B cell (primary cell): ENCODE results near the gene PTPRM. TPM values are rescaled to one million over a fixed set of nuclear protein-coding genes. Genes with fewer than 3 reads are reported as not detected.

Experiments used
- ATAC-seq: fragments of 200-7000 bp; cut with Tn5 transposase; one replicate; pipeline ENCODE4 v1.10.0; 2021; ENCODE audit warnings: low read depth, mild to moderate bottlenecking, moderate number of reproducible peaks, moderate library complexity
- CTCF ChIA-PET: fragments of 350-600 bp; sonication (Branson Sonifier 250); formaldehyde crosslinking; loops from one replicate; lab custom pipeline; 2021; ENCODE audit warnings: antibody characterized with exemption, inconsistent platforms; lab: Charles Lee
- POLR2A ChIA-PET: fragments of 350-600 bp; sonication (Branson Sonifier 250); formaldehyde crosslinking; loops from one replicate; lab custom pipeline; 2021; ENCODE audit warnings: antibody characterized with exemption; lab: Charles Lee
- DNase-seq: peaks from one replicate; pipeline ENCODE4 v3.0.0; 2013
- H2AFZ ChIP-seq: 2 replicates; pipeline ENCODE4 v1.6.1; 2012; ENCODE audit warnings: mild to moderate bottlenecking, low read depth, low read length; ENCODE audit not compliant: insufficient read depth, poor library complexity, severe bottlenecking
- H3K27ac ChIP-seq, 2 donors: 1 replicate in 1 of 2; 2 replicates in 1 of 2; pipeline ENCODE4 v1.5.1; 2012 to 2013; ENCODE audit warnings: low read length in 2 of 2, mild to moderate bottlenecking in 2 of 2, moderate library complexity in 1 of 2
- H3K27me3 ChIP-seq, 4 experiments: fragments of 200-600 bp in 1 of 4; sonication (generic) in 1 of 4; replicated peaks in 1 of 4; 1 replicate in 2 of 4; 2 replicates in 2 of 4; pipeline versions ENCODE4 v1.6.1 to v1.7.0; 2013 to 2016; ENCODE audit warnings: low read length in 3 of 4, mild to moderate bottlenecking in 2 of 4, mixed read lengths in 1 of 4, moderate library complexity in 1 of 4; ENCODE audit not compliant: insufficient read depth in 4 of 4, control insufficient read depth in 3 of 4; ENCODE audit errors: control extremely low read depth in 1 of 4
- H3K36me3 ChIP-seq, 2 experiments: replicated peaks in 1 of 2; 1 replicate in 1 of 2; 2 replicates in 1 of 2; pipeline versions ENCODE4 v1.6.1 to v1.7.1; 2013; ENCODE audit warnings: low read length in 1 of 2; ENCODE audit not compliant: insufficient read depth in 2 of 2, control insufficient read depth in 1 of 2; ENCODE audit errors: control extremely low read depth in 1 of 2, extremely low read depth in 1 of 2
- H3K4me1 ChIP-seq, 2 donors: fragments of 200-600 bp in 1 of 2; sonication (generic) in 1 of 2; 1 replicate in 1 of 2; 2 replicates in 1 of 2; pipeline versions ENCODE4 v1.5.1 to v1.6.1; 2013 to 2017; ENCODE audit warnings: low read length in 2 of 2; ENCODE audit not compliant: control insufficient read depth in 2 of 2, insufficient read depth in 2 of 2
- H3K4me2 ChIP-seq: replicated peaks from 2 replicates; pipeline ENCODE3; 2012; ENCODE audit warnings: mild to moderate bottlenecking, low read depth, low read length; ENCODE audit not compliant: poor library complexity, severe bottlenecking
- H3K4me3 ChIP-seq, 5 experiments: fragments of 200-600 bp in 1 of 5; sonication (generic) in 1 of 5; 1 replicate in 3 of 5; 2 replicates in 2 of 5; pipeline versions ENCODE4 v1.5.1 to v1.7.0; 2011 to 2016; ENCODE audit warnings: low read length in 4 of 5, mild to moderate bottlenecking in 4 of 5, low read depth in 2 of 5, control low read depth in 1 of 5, moderate library complexity in 1 of 5; ENCODE audit not compliant: insufficient read depth in 1 of 5; ENCODE audit errors: control extremely low read depth in 1 of 5, extremely low read depth in 1 of 5
- H3K79me2 ChIP-seq: fragments of 200-600 bp; sonication (generic); one replicate; pipeline ENCODE4 v1.6.0; 2016; ENCODE audit warnings: low read length; ENCODE audit not compliant: control insufficient read depth, insufficient read depth
- H3K9ac ChIP-seq: fragments of 200-600 bp; sonication (generic); 2 replicates; pipeline ENCODE4 v1.6.1; 2017; ENCODE audit warnings: mild to moderate bottlenecking, low read length, moderate library complexity
- H3K9me3 ChIP-seq, 3 donors: one replicate each; pipeline versions ENCODE4 v1.6.1 to v1.7.1; 2013; ENCODE audit warnings: low read length in 2 of 3; ENCODE audit not compliant: control insufficient read depth in 2 of 3, insufficient read depth in 1 of 3; ENCODE audit errors: control extremely low read depth in 1 of 3
- H4K20me1 ChIP-seq: 2 replicates; pipeline ENCODE4 v1.6.0; 2012; ENCODE audit warnings: mild to moderate bottlenecking, low read length; ENCODE audit not compliant: insufficient read depth, control insufficient read depth, poor library complexity, severe bottlenecking
- H3K27ac Mint-ChIP-seq: one replicate; pipeline ENCODE4 v1.8.0; 2021; ENCODE audit warnings: mixed read lengths
- H3K27me3 Mint-ChIP-seq: one replicate; pipeline ENCODE4 v1.8.0; 2021; ENCODE audit warnings: mixed read lengths
- H3K4me1 Mint-ChIP-seq: one replicate; pipeline ENCODE4 v1.8.0; 2021; ENCODE audit warnings: mixed read lengths
- H3K4me3 Mint-ChIP-seq: one replicate; pipeline ENCODE4 v1.8.0; 2021; ENCODE audit warnings: mixed read lengths
- H3K9me3 Mint-ChIP-seq: one replicate; pipeline ENCODE4 v1.8.0; 2022; ENCODE audit warnings: mixed read lengths; ENCODE audit not compliant: insufficient read depth
- EZH2 ChIP-seq: IDR thresholded peaks from 2 replicates; pipeline ENCODE4 v1.6.1; 2012; ENCODE audit warnings: borderline replicate concordance, low read depth, mild to moderate bottlenecking, moderate library complexity, low read length; ENCODE audit not compliant: insufficient read depth, poor library complexity, severe bottlenecking
- WGBS: methylation state at CpG from one replicate; pipeline ENCODE4 v1.1.5; 2013; ENCODE audit warnings: missing lambda C conversion rate; ENCODE audit not compliant: insufficient coverage; 5-methylcytosine and 5-hydroxymethylcytosine counted together
- intact Hi-C: fragments of 100-400 bp; cut with micrococcal nuclease; formaldehyde crosslinking; loops from one replicate; pipeline ENCODE4 v1.10.0; 2022
- polyA plus RNA-seq: library from polyadenylated mRNA; depleted of rRNA; stranded (reverse); fragments of >200 nt; gene quantifications from 2 replicates; pipeline ENCODE4 v1.2.3, GENCODE V29; 2012
- total RNA-seq, 2 donors: library from RNA; stranded (reverse); fragments of 120-200 nt in 1 of 2; gene quantifications; 1 replicate in 1 of 2; 2 replicates in 1 of 2; pipeline versions ENCODE4 v1.2.3 to v1.2.4, GENCODE V29; 2013 to 2022
- TF ChIP-seq, protein P1 (sequence below): fragments of 200-600 bp; IDR thresholded peaks from one replicate; pipeline ENCODE4 v1.8.0; 2022; ENCODE audit warnings: antibody characterized with exemption, mild to moderate bottlenecking

Gene PTPRM
- total and polyA plus RNA-seq, 2 donors (not counting 1 experiment from before 2014, with no cell fraction given) = 0.20 to 0.89 TPM

DNA sequence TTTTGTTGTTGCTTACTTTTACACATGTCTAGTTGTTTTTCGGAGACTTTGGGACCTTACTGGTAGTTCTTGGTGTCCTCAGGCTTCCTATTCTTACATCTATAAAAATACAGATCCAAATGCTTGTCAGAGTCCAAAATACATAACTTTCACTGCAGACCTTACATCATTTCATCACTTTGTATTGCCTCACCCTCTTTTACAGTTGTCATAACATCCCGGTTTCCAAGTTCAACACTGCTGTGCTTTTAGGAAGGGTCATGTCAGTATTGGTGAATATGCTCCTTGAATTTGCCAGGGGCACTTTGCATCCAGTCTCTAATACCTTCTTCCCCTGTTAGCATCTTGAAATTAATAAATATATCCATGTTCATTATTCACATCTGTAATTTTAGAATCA lies 523.9 kb downstream of the PTPRM start:
- no peak for DNase-seq
- Histone ChIP-seq H3K9me3 (no peaks in the 10 kb centered on the region), H3K36me3 (no peaks in the 10 kb centered on the region), H4K20me1 (no peaks in the 10 kb centered on the region), H3K27ac (no peak overlapping the region), H3K4me3 (no peak overlapping the region), H3K9ac (no peak overlapping the region), H3K27me3 (no peaks in the 10 kb centered on the region), H3K4me2 (no peak overlapping the region), H3K4me1 (no peaks in the 10 kb centered on the region), H3K79me2 (no peaks in the 10 kb centered on the region), H2AFZ (no peak overlapping the region)
- TF ChIP-seq, protein P1, sequence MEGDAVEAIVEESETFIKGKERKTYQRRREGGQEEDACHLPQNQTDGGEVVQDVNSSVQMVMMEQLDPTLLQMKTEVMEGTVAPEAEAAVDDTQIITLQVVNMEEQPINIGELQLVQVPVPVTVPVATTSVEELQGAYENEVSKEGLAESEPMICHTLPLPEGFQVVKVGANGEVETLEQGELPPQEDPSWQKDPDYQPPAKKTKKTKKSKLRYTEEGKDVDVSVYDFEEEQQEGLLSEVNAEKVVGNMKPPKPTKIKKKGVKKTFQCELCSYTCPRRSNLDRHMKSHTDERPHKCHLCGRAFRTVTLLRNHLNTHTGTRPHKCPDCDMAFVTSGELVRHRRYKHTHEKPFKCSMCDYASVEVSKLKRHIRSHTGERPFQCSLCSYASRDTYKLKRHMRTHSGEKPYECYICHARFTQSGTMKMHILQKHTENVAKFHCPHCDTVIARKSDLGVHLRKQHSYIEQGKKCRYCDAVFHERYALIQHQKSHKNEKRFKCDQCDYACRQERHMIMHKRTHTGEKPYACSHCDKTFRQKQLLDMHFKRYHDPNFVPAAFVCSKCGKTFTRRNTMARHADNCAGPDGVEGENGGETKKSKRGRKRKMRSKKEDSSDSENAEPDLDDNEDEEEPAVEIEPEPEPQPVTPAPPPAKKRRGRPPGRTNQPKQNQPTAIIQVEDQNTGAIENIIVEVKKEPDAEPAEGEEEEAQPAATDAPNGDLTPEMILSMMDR = no peak
- no peak for TF ChIP-seq EZH2
- H3K27ac Mint-ChIP-seq = no peak overlapping the region
- 83% methylated on average over 1 of the region's 2 CpGs for WGBS
- ChIA-PET CTCF (no interaction called here), POLR2A (no interaction called here)
- no peak overlapping the region for H3K4me3 Mint-ChIP-seq
- no peaks in the 10 kb centered on the region for H3K9me3 Mint-ChIP-seq
- H3K4me1 Mint-ChIP-seq = no peaks in the 10 kb centered on the region
- H3K27me3 Mint-ChIP-seq = no peaks in the 10 kb centered on the region
- ATAC-seq = no peak
- intact Hi-C loops = no loop called here

DNA sequence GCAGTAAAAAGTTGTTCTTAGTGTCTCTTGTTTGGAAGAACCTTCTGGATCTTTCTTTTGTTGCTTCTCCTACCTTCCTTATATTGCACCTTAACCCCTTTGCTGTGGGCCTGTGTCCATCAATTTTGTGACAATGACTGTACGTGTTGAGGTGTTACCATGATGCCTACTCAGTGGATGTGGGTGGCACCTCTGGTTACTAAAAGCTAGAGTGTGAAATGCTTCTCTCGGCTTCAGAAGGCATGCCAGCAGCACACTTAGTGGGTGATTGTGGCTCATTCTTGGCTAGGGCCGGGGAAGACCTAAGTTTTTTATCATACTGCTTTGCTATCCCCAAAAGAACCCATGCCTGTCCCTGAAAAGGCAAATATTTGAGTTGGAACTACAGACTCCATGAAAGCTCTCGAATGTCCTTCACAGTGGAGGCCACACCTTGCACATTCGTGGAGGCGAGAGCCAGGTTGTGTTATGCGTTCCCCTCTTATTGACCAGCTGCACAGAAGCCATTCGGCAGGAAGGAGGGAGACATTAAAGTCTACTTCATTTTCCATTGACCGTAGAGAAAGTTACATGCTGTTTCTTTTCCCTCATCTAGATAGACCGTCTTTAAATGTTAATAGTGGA lies 528.9 kb downstream of the PTPRM start:
- ATAC-seq = no peak
- intact Hi-C loops = no loop called here
- Histone ChIP-seq H3K9ac (no peak overlapping the region), H3K4me2 (no peak overlapping the region), H3K27me3 (no peaks in the 10 kb centered on the region), H3K27ac (no peak overlapping the region), H3K79me2 (no peaks in the 10 kb centered on the region), H3K36me3 (no peaks in the 10 kb centered on the region), H3K4me1 (no peaks in the 10 kb centered on the region), H3K4me3 (no peak overlapping the region), H4K20me1 (no peaks in the 10 kb centered on the region), H3K9me3 (no peaks in the 10 kb centered on the region), H2AFZ (no peak overlapping the region)
- H3K27me3 Mint-ChIP-seq = no peaks in the 10 kb centered on the region
- H3K9me3 Mint-ChIP-seq = no peaks in the 10 kb centered on the region
- no peaks in the 10 kb centered on the region for H3K4me1 Mint-ChIP-seq
- no peak overlapping the region for H3K4me3 Mint-ChIP-seq
- no peak for DNase-seq
- ChIA-PET CTCF (no interaction called here), POLR2A (no interaction called here)
- H3K27ac Mint-ChIP-seq = no peak overlapping the region
- TF ChIP-seq EZH2 = no peak
- TF ChIP-seq, protein P1 = no peak
- 93% methylated on average over 5 of the region's 10 CpGs for WGBS
